ENCODE measurements around the gene CYFIP1.
A peak's percentile ranks its signal among the peaks of the same experiment; 100 is the strongest.
"Not testable (repeated sequence)": the region's sequence is repeated elsewhere in the genome, so short reads cannot be mapped to it uniquely, and the experiment has no call there.

The CYFIP1 gene

DNA sequence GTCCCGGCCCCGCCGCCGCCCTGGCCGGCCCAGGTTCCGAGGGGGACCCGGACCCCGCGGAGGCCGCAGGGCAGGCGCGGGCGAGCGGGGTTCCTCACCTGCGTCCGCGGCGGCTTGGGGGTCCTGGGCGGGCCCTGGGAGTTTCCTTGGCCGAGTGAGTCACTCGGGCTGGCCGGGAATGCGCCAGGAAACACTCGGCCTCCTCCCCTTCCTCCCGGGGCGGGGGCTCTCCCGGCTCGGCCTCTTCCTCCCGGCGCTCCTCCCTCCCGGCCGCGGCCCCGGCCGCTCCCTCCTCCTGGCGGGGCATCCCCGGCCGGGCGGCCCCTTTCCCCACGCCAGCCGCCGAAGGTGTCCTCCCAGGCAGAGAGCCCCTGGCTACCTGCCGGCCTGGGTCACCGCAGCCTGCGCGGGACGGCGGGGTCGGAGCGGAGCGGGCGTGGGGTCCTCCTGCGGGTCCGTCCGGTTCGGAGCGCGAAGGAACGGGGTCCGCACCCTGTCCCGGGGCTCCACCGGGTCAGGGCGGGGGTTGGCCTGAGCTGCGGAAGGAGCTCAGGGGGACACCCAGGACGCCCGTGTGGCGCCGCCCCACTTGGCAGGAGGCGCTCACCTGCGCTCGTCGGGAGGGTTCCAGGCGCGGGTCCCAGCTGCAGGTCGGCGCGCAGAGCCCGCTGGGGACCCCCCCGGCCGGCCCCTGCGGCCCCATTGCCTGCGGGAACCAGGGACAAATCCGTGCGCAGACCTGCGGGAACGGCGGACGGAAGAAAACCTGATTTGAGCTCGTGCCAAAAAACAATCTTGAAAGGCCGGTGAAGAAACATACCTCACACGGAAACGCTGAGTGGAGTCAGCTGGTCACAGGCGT, at the start of gene CYFIP1:
CYFIP1 (minus strand) TSS at position 180 of the 862 bp plus-strand sequence. CDS start 33,083 bp downstream, outside the sequence.
- DNase-seq = no peak

DNA sequence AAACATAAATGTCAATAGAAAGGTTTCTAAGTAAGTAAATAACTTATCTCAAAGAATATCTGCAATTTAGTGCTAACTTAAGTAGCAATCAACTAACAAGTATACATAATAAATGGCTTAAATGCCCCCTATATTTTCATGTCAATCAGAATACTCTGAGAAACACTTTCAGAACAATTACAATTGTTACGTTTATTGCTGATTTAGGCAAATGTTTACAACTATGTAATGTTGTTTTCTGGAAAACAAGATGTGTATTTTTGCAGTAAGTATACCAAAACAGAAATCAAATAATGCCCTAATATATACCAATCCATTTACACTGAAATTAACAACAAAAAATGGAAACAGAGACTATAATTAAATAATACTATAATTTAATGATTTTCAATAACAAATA, 46.0 kb upstream of the CYFIP1 start:
- DNase-seq = no peak

DNA sequence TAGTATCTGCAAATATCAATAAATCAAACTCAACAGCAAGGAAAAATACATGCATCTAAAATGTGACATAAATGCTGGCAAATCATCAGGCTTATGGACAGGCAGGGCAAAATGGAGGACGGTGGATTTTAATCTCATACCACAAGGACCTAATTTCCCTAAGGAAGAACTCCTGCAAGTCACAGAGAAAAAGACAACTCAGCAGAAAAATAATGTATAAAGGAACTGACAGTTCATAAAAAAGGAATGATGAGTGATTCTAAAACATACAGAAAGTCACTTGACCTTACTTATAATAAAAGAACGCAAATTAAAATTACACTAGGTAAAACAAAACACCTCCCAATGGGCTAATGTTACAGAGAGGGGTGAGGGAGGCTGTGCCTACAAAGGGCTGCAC, 42.0 kb upstream of the CYFIP1 start:
- no peak for DNase-seq

DNA sequence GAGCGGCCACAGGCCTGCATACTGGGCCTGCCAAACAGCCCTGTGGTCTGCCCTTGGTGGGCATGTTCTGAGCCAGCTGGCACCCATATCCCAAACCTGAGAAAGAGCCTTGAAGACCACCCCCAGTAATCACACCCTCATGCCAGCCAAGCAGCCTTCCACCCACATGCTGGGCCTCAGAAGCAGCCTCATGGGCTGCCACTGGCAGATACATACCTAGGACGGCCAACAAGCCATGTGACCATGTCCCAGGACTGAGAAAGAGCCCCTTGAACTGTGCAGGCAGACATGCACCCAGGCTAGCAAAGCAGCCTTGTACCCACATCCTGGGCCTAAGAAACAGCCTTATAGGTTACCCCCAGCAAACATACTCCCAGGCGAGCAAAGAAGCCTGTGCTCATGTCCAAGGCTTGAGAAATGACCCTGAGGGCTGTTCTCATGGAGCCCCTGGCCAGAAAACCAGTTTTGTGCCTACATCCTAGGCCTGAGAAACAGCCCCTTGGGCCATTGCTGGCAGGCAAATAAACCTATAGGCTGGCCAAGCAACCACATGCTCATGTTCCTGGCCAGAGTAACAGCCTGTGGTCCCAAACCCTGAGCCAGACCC, 34.3 kb upstream of the CYFIP1 start:
- DNase-seq = no peak

DNA sequence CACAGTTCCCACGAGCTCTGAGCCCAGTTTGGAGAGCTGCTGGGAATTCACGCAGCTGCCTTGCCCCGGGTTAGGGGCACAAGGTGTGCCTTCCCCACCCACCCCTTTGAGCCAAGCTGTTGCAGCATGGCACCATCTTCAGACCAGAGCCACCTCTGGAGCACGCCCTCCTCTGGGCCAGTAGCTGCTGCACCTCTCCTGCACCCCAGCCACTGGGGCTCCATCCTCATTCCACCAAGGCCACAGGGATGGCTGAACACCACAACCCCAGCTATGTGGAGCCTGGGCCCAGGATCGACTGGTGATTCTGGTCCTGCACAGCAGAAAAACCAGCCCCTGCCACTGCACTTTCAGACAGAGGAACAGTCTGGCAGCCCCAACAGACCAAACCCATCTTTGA, 33.5 kb upstream of the CYFIP1 start:
- DNase-seq = no peak

DNA sequence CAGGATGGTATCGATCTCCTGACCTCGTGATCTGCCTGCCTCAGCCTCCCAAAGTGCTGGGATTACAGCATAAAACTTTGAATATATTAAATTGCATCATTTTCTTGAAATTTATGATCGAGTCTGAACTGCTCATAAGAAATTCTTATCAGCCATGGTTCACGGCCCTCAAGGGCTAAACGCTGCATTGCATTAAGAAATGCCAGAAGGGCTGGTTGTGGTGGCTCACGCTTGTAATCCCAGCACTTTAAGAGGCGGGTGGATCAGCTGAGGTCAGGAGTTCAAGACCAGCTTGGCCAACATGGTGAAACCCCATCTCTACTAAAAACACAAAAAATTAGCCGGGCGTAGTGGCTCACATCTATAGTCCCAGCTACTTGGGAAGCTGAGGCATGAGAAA, 32.4 kb upstream of the CYFIP1 start:
- DNase-seq = not testable (repeated sequence)

DNA sequence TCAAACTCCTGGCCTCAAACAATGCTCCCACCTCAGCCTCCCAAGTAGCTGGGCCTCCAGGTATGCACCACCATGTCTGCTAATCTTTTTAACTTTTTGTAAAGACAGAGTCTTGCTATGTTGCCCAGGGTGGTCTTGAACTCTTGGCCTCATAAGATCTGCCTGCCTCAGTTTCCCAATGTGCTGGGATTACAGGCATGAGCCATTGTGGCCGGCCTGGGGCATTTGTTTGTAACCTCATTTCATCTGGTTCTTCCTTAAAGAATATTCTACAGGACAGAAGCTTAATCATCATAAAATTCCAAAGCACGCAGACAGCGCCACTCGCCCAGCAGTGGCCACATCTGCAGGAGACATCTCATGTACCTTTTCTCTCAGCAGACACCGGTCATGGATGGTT, 23.6 kb upstream of the CYFIP1 start:
- DNase-seq = no peak

DNA sequence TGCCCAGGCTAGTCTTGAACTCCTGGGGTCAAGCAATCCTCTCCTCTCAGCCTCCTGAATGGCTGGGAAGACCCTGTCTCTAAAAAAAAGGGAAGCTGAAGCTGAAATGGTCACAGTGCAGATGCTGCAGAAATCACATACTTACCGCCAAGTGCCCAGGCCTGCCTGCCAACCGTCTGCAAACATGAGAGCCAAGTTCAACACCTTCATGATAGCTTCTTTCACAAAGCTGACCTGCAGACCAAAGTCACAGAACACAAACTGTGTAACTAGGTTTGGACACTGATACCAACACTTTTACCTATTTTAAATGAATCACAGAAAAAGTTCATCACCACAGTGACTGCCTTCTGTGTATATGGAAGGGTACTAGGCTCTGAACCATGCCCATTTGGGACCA, 22.8 kb upstream of the CYFIP1 start:
- no peak for DNase-seq

DNA sequence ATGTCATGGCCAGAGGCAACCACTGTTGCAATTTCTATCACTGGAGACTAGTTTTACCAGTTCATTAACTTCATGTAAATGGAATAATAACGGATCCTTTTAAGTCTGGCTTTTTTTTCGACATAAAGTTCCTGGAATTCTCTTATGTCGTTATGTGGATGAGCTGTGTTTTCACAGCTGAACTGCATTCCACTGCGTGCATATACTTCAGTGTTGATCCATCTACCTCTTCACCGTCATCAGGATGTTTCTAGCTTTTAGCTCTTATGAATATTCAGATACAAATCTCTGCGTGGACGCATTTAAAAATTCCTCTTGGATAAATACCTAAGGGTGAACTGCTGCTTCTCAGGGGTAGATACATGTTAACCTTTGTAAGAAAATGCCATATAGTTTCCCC, 15.6 kb upstream of the CYFIP1 start:
- DNase-seq = no peak

DNA sequence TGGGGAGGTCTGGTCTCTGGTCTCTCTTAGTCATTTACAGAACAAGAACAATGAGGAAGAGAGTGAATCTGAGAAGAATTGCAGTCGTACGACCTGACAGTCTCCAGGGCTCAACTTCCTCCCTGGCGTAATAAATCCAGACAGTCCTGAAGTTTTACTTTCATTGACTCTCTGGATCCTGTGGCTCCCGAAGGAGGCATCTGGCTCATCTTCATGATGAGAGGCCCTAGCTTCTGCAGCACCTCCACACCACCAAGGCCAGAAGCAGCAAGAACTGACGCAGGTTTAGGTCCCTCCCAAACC, 11.8 kb upstream of the CYFIP1 start:
- DNase-seq = no peak

DNA sequence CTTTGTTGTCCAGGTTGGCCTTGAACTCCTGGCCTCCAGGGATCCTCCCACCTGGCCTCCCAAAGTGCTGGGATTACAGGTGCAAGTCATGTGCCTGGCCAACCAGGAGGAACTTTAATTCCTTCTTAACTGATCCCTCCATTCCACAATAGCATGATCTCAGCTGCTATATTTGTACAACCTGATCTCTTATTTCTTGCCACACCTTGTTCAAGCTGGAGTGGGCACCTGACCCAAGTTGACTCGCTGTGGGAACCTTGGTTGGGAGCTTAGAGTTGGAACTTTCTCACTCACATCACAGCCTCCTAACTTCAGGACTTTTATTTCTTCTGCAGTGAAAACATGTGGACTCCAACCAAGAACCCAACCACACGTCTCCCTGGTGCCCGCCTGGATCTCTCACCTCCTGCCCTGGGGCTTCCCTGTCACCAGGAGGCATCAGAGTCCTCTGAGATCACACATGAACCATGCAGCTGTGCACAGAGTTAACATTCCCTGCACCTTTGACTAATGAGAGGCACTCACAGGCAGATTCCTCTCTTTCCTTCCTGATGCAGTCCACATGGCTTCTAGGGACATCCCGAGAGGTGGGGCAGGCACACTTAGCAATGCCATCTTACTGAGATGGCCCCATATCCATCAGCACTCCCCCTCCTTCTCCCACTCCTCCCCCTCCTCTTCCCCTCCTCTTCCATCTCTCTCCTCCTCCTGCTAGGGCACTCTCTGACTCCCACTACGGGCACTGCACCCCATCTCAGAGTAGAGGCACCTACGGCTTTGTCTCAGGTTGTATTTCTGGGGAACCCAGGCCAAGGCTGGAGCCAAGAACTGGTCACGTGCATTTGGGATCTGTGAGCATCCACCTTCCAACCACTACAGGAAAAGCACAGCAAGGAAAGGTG, 9.7 kb upstream of the CYFIP1 start:
- DNase-seq = no peak

DNA sequence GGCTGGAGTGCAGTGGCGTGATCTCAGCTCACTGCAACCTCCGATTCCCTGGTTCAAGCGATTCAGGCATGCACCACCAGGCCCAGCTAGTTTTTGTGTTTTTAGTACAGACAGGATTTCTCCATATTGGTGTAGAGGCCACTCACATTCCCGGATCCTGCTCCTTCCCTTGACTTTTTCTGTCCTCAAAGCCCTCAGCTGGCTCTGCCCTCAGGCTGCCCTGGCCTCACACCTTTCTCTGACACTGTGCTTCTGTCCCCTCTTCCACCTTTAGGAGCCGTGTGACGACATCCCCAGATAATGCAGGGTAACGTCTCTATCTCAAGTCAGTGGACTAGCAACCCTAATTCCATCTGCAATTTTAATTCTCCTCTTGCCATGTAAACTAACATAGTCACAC, 8.6 kb upstream of the CYFIP1 start:
- DNase-seq = no peak

DNA sequence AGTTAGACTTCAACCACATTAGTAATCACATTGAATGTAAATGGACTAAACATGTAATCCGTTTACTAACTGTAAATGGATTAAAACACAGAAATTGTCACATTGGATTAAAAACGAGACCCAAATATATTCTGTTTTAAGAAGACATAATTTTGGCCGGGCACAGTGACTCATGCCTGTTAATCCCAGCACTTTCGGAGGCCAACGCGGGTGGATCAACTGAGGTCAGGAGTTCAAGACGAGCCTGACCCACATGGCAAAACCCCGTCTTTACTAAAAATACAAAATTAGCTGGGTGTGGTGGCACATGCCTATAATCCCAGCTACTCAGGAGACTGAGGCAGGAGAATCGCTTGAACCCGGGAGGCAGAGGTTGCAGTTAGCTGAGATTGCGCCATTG, 1.8 kb upstream of the CYFIP1 start:
- not testable (repeated sequence) for DNase-seq

DNA sequence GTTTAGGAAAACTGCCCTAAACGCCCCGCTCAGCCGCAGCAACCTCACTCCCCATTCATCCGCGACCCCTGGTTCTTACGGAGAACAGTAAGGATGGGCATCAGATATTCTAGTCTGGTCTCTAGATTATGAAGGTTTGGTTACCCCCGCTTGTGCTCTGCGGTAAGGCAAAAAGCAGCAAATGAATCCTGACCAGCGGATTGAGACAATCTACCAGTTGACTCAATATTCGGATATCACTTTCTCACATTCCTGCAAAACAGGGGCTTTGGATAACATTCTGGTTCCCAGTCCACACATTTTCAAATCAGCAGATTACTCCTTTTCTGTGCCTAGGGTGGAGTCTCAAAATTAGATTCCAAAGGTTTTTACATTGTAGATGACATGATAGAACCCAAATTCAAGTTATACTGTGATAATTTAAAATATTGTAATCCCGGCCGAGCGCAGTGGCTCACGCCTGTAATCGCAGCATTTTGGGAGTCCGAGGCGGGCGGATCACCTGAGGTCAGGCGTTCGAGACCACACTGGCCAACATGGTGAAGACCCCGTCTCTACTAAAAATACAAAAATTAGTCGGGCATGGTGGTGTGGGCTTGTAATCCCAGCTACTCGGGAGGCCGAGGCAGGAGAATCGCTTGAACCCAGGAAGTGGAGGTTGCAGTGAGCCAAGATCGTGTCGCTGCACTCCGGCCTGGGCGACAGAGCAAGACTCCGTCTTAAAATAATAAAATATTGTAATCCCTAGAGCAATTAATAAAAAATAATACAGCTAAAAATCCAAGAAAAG, 1.1 kb upstream of the CYFIP1 start:
- DNase-seq = no peak

DNA sequence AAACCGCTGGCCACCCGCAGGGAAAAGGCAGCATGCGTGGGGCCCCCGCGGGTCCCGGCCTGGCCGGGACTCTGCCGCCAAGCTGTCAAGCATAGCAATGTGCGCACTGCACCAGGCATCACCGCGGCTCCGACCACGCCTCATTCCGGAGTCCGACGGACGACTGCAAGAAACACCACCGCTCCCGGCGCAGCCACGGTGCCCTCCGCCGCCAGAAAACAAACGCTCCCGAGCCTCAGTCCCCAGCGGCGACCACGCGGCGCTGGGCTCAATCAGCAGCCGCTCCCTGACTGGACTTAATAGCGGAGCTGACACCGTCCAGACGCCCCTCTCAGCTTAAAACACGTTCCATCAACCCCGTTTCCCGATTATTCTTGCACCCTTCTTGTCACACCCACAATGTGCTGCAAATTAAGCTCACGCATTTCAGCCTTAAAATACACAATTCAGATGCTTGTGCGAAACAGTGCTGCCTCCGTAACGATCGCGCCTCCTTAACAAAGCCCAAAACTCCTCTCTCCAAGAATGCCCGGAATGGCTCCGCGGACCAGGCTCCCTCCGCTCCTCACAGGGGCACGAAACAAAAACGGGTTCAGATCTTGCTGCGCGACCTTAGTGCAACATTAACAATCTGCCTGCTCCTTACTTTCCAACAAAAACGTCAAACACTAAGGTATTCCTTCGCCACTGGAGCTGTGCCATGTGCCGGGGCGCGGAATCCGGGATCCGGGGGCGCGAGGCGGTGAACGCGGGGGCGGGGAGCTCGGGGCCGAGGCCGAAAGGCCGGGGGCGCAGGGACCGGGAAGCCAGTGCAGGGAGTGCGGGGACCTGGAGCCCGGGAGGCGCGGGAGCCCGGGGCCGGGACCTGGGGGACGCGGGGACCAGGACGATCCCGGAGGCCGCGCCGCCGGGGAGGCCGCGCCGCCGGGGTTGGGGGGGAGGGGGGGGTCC, 655 bp downstream of the CYFIP1 start:
- peak; percentile 11 for DNase-seq

DNA sequence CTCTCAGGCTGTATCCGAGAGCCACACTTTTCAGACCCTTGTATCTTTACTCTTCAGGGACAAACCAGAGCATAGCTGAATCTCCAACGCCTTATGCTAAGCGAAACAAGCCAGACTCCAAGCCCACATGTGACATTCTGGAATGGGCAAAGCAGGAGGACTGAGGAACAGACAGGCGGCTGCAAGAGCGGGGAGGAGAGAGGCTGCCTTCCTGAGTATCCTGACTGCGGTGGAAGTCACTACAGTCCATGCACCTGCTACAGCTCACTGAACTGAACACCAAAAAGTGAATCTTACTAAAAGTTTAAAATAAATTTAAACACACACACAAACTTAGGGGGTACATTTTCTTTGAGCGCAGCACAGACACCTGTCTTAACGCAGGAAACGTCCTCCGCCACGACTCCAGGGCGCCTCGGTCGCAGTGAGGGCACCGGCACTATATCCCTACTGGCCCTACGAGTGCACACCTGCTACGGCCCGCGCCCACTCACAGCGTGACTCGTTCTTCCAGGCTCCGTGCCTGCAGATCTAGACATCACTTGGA, 1.4 kb downstream of the CYFIP1 start:
- DNase-seq = no peak

DNA sequence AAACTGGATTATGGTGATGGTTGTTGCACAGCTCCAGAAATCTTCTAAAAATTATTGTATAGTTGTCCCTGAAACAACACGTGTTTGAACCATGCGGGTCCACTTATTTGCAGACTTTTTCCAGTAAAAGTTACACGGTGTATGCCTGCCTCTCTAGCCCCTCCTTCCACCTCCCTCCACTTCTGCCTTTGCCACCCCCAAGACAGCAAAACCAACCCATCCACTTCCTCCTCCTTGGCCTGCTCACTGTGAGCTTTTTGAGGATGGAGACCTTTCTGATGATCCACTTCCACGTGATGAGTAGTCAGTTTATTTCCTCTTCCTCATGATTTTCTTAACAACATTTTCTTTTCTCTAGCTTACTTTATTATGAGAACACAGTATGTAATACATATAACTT, 5.4 kb downstream of the CYFIP1 start:
- DNase-seq = no peak

DNA sequence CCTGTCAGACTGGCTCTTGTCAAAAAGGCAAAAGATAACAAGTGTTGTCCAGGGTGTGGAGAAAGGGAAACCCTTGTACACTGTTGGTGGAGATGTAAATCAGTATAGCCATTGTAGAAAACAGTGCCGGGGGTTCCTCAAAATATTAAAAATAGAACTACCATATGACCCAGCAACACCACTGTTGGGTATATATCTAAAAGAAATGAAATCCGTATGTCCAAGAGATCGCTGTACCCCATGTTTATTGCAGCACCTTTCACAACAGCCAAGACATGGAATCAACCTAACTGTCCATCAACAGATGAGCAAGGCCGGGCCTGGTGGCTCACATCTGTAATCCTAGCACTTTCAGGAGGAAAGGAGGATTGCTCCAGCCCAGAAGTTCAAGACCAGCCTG, 6.2 kb downstream of the CYFIP1 start:
- no peak for DNase-seq

DNA sequence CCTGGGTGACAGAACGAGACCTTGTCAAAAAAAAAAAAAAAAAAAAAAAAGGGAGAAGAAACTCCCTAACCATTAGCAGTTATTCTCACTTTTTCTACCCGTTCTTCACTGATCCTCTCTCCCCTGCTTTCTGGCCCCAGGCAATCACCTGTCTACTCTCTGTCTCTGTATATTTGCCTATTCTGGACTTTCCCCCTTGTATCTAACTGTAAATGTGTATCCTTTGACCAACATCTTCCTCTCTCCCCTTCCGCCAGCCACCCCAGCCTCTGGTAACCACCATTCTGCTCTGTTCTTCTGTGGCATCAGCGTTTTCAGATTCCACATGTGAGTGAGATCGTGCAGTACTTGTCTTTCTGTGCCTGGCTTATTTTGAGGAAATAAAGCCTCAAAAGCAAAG, 6.9 kb downstream of the CYFIP1 start:
- DNase-seq = no peak

DNA sequence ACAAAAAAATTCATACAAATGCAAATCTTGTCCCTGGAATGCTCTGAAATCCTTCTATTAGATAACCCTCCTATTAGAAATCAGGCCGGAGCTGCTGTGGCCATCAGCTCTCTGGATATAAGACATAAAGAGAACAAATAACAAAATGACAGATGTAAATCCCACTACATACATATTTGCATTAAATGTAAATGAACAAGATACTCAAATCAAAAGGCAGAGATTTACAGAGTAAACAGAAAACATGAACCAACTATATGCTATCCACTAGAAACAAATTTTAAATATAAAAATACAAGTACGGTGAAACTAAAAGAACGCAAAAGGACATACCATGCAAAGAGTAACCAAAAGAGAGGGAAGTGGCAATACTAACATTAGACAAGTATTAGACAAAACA, 10.7 kb downstream of the CYFIP1 start:
- no peak for DNase-seq

DNA sequence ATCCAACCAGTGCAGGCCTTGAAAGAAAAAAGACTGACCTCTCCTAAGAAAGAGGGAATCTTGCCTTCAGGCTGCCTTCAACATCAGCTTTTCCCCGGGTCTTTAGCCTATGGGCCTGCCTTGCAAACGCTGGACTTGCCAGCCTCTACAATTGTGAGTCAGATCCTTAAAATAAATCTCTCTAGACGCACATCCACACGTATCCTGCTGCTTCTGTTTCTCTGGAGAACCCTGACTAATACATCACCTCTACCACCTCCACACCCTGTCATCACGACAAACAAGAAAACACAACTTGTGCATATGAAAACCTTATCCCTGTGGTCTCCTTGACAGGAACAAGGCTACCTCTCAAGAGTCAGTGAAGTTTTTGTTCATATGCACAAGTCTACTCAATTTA, 11.8 kb downstream of the CYFIP1 start:
- DNase-seq = no peak
